ENCODE measurements around the gene NT5C1A.

DNA sequence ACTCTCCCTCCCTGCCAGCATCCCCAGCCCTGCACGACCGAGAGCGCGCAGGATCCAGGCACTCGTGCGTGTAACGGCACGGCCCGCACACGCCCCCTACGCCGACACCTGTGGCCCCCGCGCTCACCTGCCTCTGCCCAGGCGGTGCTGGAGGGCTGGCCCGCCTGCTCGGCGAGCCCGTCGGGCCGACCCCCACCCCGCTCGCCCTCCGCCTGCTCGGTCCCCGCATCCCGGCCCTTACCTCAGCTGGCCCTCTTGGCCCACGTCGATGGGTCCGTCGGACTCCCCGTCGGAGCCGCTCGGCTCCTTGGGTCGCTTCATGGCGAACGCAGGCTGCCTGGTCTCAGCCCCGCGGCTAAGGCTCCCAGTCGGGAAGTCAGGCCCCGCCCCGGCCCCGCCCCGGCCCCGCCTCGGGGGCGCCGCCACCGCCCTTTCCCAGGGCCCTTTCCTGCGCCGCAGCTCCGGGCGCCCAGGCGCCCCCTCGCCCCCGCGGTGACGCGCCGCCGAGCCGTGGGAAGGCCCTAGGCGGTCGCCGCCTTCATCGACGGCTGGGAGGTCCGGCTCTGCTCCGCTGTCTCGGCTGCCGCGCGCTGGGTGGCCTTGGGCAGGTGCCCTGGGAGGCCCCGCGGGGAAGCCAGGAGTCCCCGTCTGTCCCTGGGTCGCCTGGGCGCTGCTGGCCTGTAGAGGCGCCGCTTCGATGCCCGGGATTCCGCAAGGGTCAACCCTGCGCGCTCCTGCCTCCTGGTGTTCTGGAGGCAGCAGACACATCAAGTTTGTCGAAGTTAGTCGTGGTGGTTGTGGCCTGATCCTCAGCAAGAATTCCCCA lies 32.4 kb downstream of the NT5C1A start, which contains the start of gene HEYL:
- TF ChIP-seq, protein P1, sequence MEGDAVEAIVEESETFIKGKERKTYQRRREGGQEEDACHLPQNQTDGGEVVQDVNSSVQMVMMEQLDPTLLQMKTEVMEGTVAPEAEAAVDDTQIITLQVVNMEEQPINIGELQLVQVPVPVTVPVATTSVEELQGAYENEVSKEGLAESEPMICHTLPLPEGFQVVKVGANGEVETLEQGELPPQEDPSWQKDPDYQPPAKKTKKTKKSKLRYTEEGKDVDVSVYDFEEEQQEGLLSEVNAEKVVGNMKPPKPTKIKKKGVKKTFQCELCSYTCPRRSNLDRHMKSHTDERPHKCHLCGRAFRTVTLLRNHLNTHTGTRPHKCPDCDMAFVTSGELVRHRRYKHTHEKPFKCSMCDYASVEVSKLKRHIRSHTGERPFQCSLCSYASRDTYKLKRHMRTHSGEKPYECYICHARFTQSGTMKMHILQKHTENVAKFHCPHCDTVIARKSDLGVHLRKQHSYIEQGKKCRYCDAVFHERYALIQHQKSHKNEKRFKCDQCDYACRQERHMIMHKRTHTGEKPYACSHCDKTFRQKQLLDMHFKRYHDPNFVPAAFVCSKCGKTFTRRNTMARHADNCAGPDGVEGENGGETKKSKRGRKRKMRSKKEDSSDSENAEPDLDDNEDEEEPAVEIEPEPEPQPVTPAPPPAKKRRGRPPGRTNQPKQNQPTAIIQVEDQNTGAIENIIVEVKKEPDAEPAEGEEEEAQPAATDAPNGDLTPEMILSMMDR (IDR thresholded peaks at IDR 0.05) = peak; percentile 70
- no peak for TF ChIP-seq ZFX (IDR thresholded peaks at IDR 0.05; ENCODE audit: borderline replicate concordance)

Data from 22Rv1 (cell line).